ENCODE data around the gene SP8.

Gene SP8

GRCh38 chr7:20799566-20800366 lies 13.1 kb upstream of the SP8 start:
- ChIA-PET CTCF (no interaction called here), POLR2A (no interaction called here)
- H3K4me3 ChIP-seq (ENCODE audit: low read depth, low read length), result no peak overlapping the region
- TF ChIP-seq, protein P1, sequence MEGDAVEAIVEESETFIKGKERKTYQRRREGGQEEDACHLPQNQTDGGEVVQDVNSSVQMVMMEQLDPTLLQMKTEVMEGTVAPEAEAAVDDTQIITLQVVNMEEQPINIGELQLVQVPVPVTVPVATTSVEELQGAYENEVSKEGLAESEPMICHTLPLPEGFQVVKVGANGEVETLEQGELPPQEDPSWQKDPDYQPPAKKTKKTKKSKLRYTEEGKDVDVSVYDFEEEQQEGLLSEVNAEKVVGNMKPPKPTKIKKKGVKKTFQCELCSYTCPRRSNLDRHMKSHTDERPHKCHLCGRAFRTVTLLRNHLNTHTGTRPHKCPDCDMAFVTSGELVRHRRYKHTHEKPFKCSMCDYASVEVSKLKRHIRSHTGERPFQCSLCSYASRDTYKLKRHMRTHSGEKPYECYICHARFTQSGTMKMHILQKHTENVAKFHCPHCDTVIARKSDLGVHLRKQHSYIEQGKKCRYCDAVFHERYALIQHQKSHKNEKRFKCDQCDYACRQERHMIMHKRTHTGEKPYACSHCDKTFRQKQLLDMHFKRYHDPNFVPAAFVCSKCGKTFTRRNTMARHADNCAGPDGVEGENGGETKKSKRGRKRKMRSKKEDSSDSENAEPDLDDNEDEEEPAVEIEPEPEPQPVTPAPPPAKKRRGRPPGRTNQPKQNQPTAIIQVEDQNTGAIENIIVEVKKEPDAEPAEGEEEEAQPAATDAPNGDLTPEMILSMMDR (IDR thresholded peaks at IDR 0.05; ENCODE audit: insufficient read depth, low read length, missing control alignments), result no peak
- DNase-seq (ENCODE audit: low read depth, low spot score), result no peak

GRCh38 chr7:20798694-20799121 lies 12.0 kb upstream of the SP8 start:
- no peak overlapping the region for H3K4me3 ChIP-seq (ENCODE audit: low read depth, low read length)
- DNase-seq (ENCODE audit: low read depth, low spot score), result no peak
- CTCF ChIA-PET, result no interaction called here
- POLR2A ChIA-PET, result no interaction called here
- TF ChIP-seq, protein P1 (IDR thresholded peaks at IDR 0.05; ENCODE audit: insufficient read depth, low read length, missing control alignments), result no peak

GRCh38 chr7:20798081-20798693 lies 11.5 kb upstream of the SP8 start:
- TF ChIP-seq, protein P1 (IDR thresholded peaks at IDR 0.05; ENCODE audit: insufficient read depth, low read length, missing control alignments), result no peak
- ChIA-PET POLR2A (no interaction called here), CTCF (no interaction called here)
- H3K4me3 ChIP-seq (ENCODE audit: low read depth, low read length), result peak overlapping the region; percentile 36; the same call in 1 of the 2 replicates
- no peak for DNase-seq (ENCODE audit: low read depth, low spot score)

- ChIA-PET CTCF (interaction anchor here (0.6 kb wide), 1 partner anchor 736 kb away, joined by 3 read pairs; no protein-coding TSS in a partner anchor), POLR2A (no interaction called here)
- TF ChIP-seq, protein P1 (IDR thresholded peaks at IDR 0.05; ENCODE audit: insufficient read depth, low read length, missing control alignments), result no peak
- peak overlapping the region; percentile 45 for H3K4me3 ChIP-seq (ENCODE audit: low read depth, low read length)
- DNase-seq (ENCODE audit: low read depth, low spot score), result no peak
Observed at GRCh38 chr7:20797462-20798080, 10.9 kb upstream of the SP8 start.

- ChIA-PET CTCF (interaction anchor here (0.6 kb wide), 1 partner anchor 737 kb away, joined by 3 read pairs; no protein-coding TSS in a partner anchor), POLR2A (no interaction called here)
- no peak overlapping the region; the same call in 1 of the 2 replicates for H3K4me3 ChIP-seq (ENCODE audit: low read depth, low read length)
- DNase-seq (ENCODE audit: low read depth, low spot score), result no peak
- TF ChIP-seq, protein P1 (IDR thresholded peaks at IDR 0.05; ENCODE audit: insufficient read depth, low read length, missing control alignments), result no peak
Observed at GRCh38 chr7:20797042-20797461, 10.4 kb upstream of the SP8 start.

DNA sequence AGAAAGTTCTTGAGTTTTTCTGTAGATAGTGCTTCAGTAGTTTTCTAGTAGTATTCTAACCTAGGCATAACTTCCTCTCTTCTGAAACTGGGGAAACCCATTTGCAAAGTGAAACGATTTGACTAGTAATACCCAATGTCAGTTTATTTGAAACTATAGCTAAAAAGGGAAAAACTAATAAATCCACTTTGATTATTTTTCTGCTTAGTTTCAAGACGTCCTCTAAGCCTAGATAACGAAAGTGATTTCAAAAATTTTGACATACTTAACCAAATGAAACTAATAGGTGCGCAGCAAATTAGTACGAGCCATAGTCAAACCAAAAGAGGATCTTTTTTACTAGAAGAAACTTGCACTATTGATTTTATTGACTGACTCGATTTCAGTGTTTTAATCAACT lies 9.8 kb upstream of the SP8 start:
- DNase-seq (ENCODE audit: low read depth, low spot score), result no peak
- ChIA-PET POLR2A (no interaction called here), CTCF (no interaction called here)
- TF ChIP-seq, protein P1 (IDR thresholded peaks at IDR 0.05; ENCODE audit: insufficient read depth, low read length, missing control alignments), result no peak
- H3K4me3 ChIP-seq (ENCODE audit: low read depth, low read length), result no peak overlapping the region
